ENCODE data around the gene METTL23. TPM values are rescaled to one million over a fixed set of nuclear protein-coding genes. Genes with fewer than 3 reads are reported as not detected.

Gene METTL23
- polyA plus RNA-seq, 1 donor from 2014 or later = 59.8 TPM

DNA sequence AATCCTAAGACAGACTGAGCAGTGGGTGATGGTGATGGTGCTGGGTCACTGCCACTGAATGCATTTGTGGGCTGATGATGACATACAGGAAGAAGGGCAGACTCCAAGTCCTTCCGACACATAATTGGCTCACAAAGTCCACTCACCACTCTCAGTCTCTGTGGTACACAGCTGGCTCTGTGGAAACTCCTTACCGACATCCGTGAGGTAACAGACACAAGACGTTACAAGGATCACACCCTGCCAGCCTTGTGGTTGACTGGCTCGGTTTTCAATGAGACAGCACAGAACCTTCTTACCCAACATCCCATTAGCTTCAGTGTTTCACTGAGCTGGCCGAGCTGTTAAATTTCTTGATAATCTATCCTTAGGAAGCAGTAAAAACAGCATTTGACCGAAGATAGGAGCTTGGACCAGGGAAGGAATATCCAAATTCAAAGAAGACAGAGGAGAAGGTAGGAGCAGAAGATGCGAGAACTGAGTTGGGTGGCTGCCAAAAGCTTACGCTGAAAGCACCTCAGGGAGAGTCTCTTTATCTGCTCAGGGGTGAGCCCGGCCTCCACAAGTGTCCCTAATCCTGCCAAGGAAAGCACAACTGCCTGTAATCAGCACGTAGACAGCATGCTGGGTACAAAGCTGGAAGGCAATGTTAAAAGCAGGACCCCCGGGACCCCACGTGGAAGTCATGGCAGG is 10.3 kb upstream of the METTL23 start:
- TF ChIP-seq SMC3 (conservative IDR thresholded peaks at IDR 0.05; ENCODE audit: poor library complexity) = no peak
- TF ChIP-seq, protein P1, sequence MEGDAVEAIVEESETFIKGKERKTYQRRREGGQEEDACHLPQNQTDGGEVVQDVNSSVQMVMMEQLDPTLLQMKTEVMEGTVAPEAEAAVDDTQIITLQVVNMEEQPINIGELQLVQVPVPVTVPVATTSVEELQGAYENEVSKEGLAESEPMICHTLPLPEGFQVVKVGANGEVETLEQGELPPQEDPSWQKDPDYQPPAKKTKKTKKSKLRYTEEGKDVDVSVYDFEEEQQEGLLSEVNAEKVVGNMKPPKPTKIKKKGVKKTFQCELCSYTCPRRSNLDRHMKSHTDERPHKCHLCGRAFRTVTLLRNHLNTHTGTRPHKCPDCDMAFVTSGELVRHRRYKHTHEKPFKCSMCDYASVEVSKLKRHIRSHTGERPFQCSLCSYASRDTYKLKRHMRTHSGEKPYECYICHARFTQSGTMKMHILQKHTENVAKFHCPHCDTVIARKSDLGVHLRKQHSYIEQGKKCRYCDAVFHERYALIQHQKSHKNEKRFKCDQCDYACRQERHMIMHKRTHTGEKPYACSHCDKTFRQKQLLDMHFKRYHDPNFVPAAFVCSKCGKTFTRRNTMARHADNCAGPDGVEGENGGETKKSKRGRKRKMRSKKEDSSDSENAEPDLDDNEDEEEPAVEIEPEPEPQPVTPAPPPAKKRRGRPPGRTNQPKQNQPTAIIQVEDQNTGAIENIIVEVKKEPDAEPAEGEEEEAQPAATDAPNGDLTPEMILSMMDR (IDR thresholded peaks at IDR 0.05; ENCODE audit: poor library complexity, severe bottlenecking) = no peak
- no peak for TF ChIP-seq TAF1 (IDR thresholded peaks at IDR 0.05; ENCODE audit: low read depth)
- TF ChIP-seq RAD21 (conservative IDR thresholded peaks at IDR 0.05) = no peak
- TF ChIP-seq, protein P2, sequence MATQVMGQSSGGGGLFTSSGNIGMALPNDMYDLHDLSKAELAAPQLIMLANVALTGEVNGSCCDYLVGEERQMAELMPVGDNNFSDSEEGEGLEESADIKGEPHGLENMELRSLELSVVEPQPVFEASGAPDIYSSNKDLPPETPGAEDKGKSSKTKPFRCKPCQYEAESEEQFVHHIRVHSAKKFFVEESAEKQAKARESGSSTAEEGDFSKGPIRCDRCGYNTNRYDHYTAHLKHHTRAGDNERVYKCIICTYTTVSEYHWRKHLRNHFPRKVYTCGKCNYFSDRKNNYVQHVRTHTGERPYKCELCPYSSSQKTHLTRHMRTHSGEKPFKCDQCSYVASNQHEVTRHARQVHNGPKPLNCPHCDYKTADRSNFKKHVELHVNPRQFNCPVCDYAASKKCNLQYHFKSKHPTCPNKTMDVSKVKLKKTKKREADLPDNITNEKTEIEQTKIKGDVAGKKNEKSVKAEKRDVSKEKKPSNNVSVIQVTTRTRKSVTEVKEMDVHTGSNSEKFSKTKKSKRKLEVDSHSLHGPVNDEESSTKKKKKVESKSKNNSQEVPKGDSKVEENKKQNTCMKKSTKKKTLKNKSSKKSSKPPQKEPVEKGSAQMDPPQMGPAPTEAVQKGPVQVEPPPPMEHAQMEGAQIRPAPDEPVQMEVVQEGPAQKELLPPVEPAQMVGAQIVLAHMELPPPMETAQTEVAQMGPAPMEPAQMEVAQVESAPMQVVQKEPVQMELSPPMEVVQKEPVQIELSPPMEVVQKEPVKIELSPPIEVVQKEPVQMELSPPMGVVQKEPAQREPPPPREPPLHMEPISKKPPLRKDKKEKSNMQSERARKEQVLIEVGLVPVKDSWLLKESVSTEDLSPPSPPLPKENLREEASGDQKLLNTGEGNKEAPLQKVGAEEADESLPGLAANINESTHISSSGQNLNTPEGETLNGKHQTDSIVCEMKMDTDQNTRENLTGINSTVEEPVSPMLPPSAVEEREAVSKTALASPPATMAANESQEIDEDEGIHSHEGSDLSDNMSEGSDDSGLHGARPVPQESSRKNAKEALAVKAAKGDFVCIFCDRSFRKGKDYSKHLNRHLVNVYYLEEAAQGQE (IDR thresholded peaks at IDR 0.05; ENCODE audit: borderline replicate concordance) = no peak
- TF ChIP-seq MXI1 (conservative IDR thresholded peaks at IDR 0.05; ENCODE audit: poor library complexity, severe bottlenecking) = no peak
- no peak for TF ChIP-seq EZH2 (IDR thresholded peaks at IDR 0.05; ENCODE audit: borderline replicate concordance, insufficient read depth, low read length, poor library complexity, severe bottlenecking)
- no peak for TF ChIP-seq POLR2AphosphoS5 (IDR thresholded peaks at IDR 0.05)
- TF ChIP-seq EP300 (conservative IDR thresholded peaks at IDR 0.05; ENCODE audit: poor library complexity, severe bottlenecking) = no peak
- Histone ChIP-seq H3K9ac (ENCODE audit: low read length) (no peak overlapping the region), H3K79me2 (replicated peaks; ENCODE audit: insufficient read depth, low read length) (no peaks in the 10 kb centered on the region), H3K9me3 (ENCODE audit: low read length) (no peaks in the 10 kb centered on the region), H3K36me3 (ENCODE audit: insufficient read depth, low read length) (peaks cover 4% of the 10 kb centered on the region), H3K27ac (ENCODE audit: low read length) (no peak overlapping the region), H2AFZ (ENCODE audit: low read depth, low read length) (no peak overlapping the region), H3K9me2 (ENCODE audit: insufficient read depth, low read length) (no peaks in the 10 kb centered on the region), H3F3A (ENCODE audit: insufficient read depth, low read length, poor library complexity, severe bottlenecking) (no peaks in the 10 kb centered on the region), H3K4me2 (ENCODE audit: low read length) (no peak overlapping the region), H3K27me3 (ENCODE audit: insufficient read depth, low read depth, low read length) (no peaks in the 10 kb centered on the region), H4K20me1 (ENCODE audit: insufficient read depth) (no peaks in the 10 kb centered on the region), H3K4me3 (ENCODE audit: low read length) (no peak overlapping the region)

DNA sequence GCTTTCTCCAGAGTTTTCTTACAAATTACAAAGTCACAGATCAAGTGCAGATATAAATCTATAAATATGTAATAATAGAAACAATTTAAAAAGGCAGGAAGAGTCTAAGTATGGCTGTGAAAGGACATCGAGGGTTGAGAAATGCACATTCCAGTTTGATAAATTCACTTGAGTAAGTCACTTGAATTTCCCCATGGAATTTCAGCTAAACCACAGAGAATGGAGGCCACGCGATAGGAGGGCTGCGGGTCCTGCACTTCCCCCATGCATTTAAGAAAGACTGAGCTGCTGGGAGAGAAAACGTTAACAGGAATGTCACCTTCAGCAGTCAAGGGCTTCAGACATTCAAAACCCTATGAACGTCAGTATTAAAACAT is 9.8 kb upstream of the METTL23 start:
- Histone ChIP-seq H3K79me2 (replicated peaks; ENCODE audit: insufficient read depth, low read length) (no peaks in the 10 kb centered on the region), H3K9me2 (ENCODE audit: insufficient read depth, low read length) (no peaks in the 10 kb centered on the region), H3F3A (ENCODE audit: insufficient read depth, low read length, poor library complexity, severe bottlenecking) (no peaks in the 10 kb centered on the region), H3K9ac (ENCODE audit: low read length) (no peak overlapping the region), H3K36me3 (ENCODE audit: insufficient read depth, low read length) (peaks cover 4% of the 10 kb centered on the region), H3K4me2 (ENCODE audit: low read length) (no peak overlapping the region), H3K27ac (ENCODE audit: low read length) (no peak overlapping the region), H4K20me1 (ENCODE audit: insufficient read depth) (no peaks in the 10 kb centered on the region), H3K27me3 (ENCODE audit: insufficient read depth, low read depth, low read length) (no peaks in the 10 kb centered on the region), H3K9me3 (ENCODE audit: low read length) (no peaks in the 10 kb centered on the region), H3K4me3 (ENCODE audit: low read length) (no peak overlapping the region), H2AFZ (ENCODE audit: low read depth, low read length) (no peak overlapping the region)
- TF ChIP-seq POLR2AphosphoS5 (IDR thresholded peaks at IDR 0.05) = no peak
- TF ChIP-seq RAD21 (conservative IDR thresholded peaks at IDR 0.05) = no peak
- no peak for TF ChIP-seq EZH2 (IDR thresholded peaks at IDR 0.05; ENCODE audit: borderline replicate concordance, insufficient read depth, low read length, poor library complexity, severe bottlenecking)
- TF ChIP-seq TAF1 (IDR thresholded peaks at IDR 0.05; ENCODE audit: low read depth) = no peak
- no peak for TF ChIP-seq SMC3 (conservative IDR thresholded peaks at IDR 0.05; ENCODE audit: poor library complexity)
- no peak for TF ChIP-seq MXI1 (conservative IDR thresholded peaks at IDR 0.05; ENCODE audit: poor library complexity, severe bottlenecking)
